Immature natural killer cell (primary cell): ENCODE data around the gene MTRFR. TPM values are rescaled to one million over a fixed set of nuclear protein-coding genes. Genes with fewer than 3 reads are reported as not detected.
"Not testable (repeated sequence)": the region's sequence is repeated elsewhere in the genome, so short reads cannot be mapped to it uniquely, and the experiment has no call there.

Source experiments
- DNase-seq, 3 donors: peaks; one replicate each; pipeline ENCODE4 v3.0.0; 2022; ENCODE audit warnings: mixed read lengths in 1 of 3
- H3K27ac Mint-ChIP-seq, 6 donors: one replicate each; pipeline ENCODE4 v1.8.0; 2020; ENCODE audit warnings: mixed read lengths in 6 of 6, mild to moderate bottlenecking in 5 of 6, inconsistent platforms in 4 of 6, moderate library complexity in 3 of 6
- H3K27me3 Mint-ChIP-seq, 3 donors: one replicate each; pipeline ENCODE4 v1.8.0; 2020 to 2021; ENCODE audit warnings: low read depth in 3 of 3, mild to moderate bottlenecking in 3 of 3, mixed read lengths in 3 of 3, moderate library complexity in 3 of 3, inconsistent platforms in 1 of 3
- H3K36me3 Mint-ChIP-seq, 3 donors: one replicate each; pipeline ENCODE4 v1.8.0; 2020; ENCODE audit warnings: mixed read lengths in 3 of 3, inconsistent platforms in 2 of 3, mild to moderate bottlenecking in 2 of 3
- H3K4me1 Mint-ChIP-seq, 2 donors: one replicate each; pipeline ENCODE4 v1.8.0; 2020; ENCODE audit warnings: inconsistent platforms in 2 of 2, mild to moderate bottlenecking in 2 of 2, mixed read lengths in 2 of 2, moderate library complexity in 1 of 2
- H3K4me3 Mint-ChIP-seq, 5 donors: one replicate each; pipeline ENCODE4 v1.8.0; 2020; ENCODE audit warnings: mild to moderate bottlenecking in 5 of 5, mixed read lengths in 5 of 5, inconsistent platforms in 3 of 5, moderate library complexity in 3 of 5
- H3K9me3 Mint-ChIP-seq, 6 donors: one replicate each; pipeline ENCODE4 v1.8.0; 2020; ENCODE audit warnings: mild to moderate bottlenecking in 6 of 6, mixed read lengths in 6 of 6, inconsistent platforms in 4 of 6, moderate library complexity in 3 of 6
- polyA plus RNA-seq, 3 donors: library from polyadenylated mRNA; unstranded; fragments of 300-500 nt; fragmentation: Illumina TruSeq; gene quantifications; one replicate each; pipeline ENCODE4 v1.2.3, GENCODE V29; 2021

The MTRFR gene
- polyA plus RNA-seq: 10 to 100 TPM; 10.7 to 32.9 (median 16.3) TPM

DNA sequence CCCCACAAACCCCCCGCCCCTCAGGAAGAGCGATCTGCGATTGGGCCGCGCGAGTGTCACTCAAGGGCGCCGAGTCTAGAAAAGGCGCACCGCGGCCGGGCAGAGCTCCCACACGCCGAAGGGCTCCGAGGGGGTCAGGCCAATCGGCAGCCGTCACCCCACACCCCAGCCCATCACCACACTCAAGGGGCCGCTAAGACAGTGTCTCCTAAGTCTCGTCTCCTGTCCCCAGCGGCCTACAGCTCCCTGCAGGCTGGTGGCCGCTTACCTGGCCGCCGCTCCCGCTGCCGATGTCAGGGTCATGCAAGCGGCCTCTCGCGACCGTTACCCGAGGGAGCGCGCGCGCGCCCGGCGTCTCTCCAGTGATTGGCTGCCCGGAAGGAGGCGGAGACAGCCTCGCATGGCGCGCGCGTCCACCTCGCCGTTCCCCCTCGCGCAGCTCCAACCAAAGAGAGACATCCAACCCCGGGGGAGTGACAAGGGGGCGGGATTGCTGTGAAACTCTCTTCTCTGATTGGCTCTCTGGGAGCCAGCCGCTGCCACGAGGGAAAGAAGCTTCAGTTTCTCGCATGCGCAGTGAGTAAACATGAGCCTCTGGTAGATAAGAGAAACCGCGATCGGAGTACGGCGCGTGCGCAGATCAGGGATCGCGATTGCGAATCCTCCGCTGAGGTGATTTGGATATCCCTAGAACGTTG lies at the start of gene MTRFR, which contains the start of gene MPHOSPH9:
MTRFR (plus strand) TSS at position 630 of the 698 bp plus-strand sequence. CDS start 20,239 bp downstream, outside the sequence.
MPHOSPH9 (minus strand) TSS at position 335 of the 698 bp plus-strand sequence. CDS start 2,777 bp downstream, outside the sequence.
- H3K27me3 Mint-ChIP-seq: peaks cover 8 to 14% (median 13%) of the 10 kb centered on the region in 3 donors
- peaks cover 70 to 85% of the 10 kb centered on the region in 2 donors for H3K4me1 Mint-ChIP-seq
- peak within 1 kb of the TSS; percentile 91 to 98 (median 96) for H3K27ac Mint-ChIP-seq

DNA sequence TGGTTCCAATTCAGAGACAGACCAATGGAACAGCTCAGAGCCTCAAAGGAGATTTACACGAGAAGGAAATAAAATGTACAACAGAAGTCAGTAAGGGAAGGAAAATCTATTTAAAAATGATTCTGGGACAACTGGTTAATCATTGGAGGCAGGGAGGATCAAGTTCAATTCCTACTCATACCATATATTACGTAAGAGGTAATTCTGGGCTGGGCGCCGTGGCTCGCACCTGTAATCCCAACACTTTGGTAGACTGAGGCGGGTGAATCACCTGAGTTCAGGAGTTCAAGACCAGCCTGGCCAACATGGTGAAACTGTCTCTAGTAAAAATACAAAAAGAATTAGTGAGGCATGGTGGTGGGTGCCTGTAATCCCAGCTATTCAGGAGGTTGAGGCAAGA lies 45.6 kb upstream of the MTRFR start:
- no peak for DNase-seq
- peak overlapping the region in 1 of 6 donors; percentile 4 for H3K27ac Mint-ChIP-seq
- H3K4me1 Mint-ChIP-seq: no peaks in the 10 kb centered on the region
- H3K36me3 Mint-ChIP-seq: peaks cover 4 to 32% (median 24%) of the 10 kb centered on the region in 3 donors
- H3K9me3 Mint-ChIP-seq: no peaks in the 10 kb centered on the region
- peaks cover 0 to 2% (median 0%) of the 10 kb centered on the region in 3 donors for H3K27me3 Mint-ChIP-seq
- H3K4me3 Mint-ChIP-seq: no peak overlapping the region

More for the DNA sequence above, at the start of gene MTRFR, which contains the start of gene MPHOSPH9:
- H3K4me3 Mint-ChIP-seq: peak within 1 kb of the TSS; percentile 98 to 100 (median 99)
- no peaks in the 10 kb centered on the region for H3K36me3 Mint-ChIP-seq
- peak; percentile 100 for DNase-seq
- H3K9me3 Mint-ChIP-seq: no peaks in the 10 kb centered on the region

DNA sequence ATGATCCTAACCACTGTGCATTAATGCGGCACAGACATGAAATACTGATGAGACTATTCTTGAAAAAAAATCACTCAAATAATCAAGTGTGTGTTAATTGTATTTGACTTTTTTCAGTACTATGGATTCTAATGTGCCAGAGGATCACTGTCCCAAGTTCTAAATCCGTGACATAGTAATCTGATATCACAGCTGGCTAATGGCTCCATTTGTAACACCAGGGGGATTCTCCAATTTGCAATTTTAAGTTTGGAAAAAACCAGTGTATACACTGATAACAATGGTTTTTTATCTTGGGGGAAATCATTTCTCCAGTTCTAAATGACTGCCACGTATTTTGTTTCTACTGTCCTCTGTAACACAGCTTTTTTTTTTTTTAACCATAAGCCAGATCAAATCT lies 33.3 kb upstream of the MTRFR start:
- Mint-ChIP-seq H3K27me3 (no peaks in the 10 kb centered on the region), H3K4me3 (no peak overlapping the region), H3K27ac (peak overlapping the region in 2 of 6 donors; percentile 24 to 34), H3K36me3 (peaks cover 13 to 43% (median 18%) of the 10 kb centered on the region in 3 donors), H3K4me1 (no peaks in the 10 kb centered on the region), H3K9me3 (no peaks in the 10 kb centered on the region)
- DNase-seq: no peak

DNA sequence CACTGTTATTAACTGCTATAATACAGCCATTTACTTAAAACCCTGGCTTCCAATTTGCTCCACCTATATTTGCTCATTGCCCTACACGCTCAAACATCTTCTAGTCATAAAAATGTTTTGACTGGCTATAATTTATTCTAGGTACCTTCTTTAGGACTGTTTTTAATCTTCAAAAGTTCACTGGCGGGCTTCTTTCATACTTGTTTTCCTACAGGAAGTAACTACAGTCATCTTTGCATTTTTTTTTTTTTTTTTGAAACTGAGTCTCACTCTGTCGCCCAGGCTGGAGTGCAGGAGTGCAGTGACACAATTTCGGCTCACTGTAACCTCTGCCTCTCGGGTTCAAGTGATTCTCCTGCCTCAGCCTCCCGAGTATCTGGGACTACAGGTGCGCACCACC lies 32.8 kb upstream of the MTRFR start:
- Mint-ChIP-seq H3K4me3 (no peak overlapping the region), H3K4me1 (no peaks in the 10 kb centered on the region), H3K36me3 (peaks cover 12 to 43% (median 18%) of the 10 kb centered on the region in 3 donors), H3K9me3 (no peaks in the 10 kb centered on the region), H3K27ac (peak overlapping the region in 2 of 6 donors; percentile 54 to 59), H3K27me3 (no peaks in the 10 kb centered on the region)
- DNase-seq: no peak

DNA sequence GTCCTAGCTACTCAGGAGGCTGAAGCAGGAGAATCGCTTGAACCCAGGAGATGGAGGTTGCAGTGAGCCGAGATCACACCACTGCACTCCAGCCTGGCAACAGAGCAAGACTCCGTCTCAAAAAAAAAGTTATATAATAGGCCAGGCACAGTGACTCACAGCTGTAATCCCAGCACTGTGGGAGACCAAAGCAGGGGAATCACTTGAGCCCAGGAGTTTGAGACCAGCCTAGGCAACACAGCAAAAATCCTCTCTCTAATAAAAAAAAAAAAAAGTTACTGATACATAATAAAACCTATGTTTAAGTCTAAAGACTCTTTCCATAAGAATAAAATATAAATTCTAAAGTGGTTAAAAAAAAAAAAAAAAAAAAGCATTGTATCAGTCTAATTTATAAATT lies 26.4 kb upstream of the MTRFR start:
- not testable (repeated sequence) for H3K4me1 Mint-ChIP-seq, H3K27me3 Mint-ChIP-seq, H3K27ac Mint-ChIP-seq, H3K4me3 Mint-ChIP-seq, DNase-seq, H3K9me3 Mint-ChIP-seq
- H3K36me3 Mint-ChIP-seq: peaks cover 15 to 45% (median 19%) of the 10 kb centered on the region in 3 donors

DNA sequence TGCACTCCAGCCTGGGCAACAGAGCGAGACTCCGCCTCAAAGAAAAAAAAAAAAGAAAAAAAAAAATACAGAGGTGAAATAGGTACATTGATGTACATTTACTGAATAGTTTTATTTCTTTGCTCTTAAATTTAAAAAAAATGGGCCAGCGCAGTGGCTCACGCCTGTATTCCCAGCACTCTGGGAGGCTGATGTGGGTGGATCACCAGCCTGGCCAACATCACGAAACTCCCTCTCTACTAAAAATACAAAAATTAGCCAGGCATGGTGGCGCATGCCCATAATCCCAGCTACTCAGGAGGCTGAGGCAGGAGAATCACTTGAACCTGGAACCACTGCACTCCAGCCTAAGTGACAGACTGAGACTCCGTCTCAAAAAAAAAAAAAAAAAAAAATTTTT lies 25.4 kb upstream of the MTRFR start:
- H3K27me3 Mint-ChIP-seq, H3K9me3 Mint-ChIP-seq, H3K4me3 Mint-ChIP-seq, H3K27ac Mint-ChIP-seq, H3K4me1 Mint-ChIP-seq, DNase-seq: not testable (repeated sequence)
- peaks cover 20 to 44% (median 20%) of the 10 kb centered on the region in 3 donors for H3K36me3 Mint-ChIP-seq

DNA sequence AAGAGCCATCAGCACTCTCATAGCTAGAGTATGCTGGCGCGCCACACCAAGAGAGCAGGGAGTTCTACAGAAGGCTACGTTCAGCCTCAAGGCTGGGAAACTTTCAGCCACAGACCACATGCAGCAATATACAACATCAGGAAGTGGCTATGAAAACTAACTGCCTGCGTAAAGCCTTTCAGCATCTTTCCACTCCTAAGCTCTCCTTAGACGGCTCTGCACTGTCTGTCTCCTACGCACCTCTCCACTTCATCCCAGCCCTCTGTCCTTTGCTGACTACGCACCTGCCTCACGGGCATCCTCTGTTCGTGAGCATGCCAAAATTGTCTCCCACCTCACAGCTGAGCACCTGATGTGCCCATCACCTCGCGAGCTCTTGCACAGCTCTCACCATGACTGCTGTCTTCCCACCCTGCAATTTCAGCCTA lies 10.0 kb upstream of the MTRFR start:
- peak; percentile 58 to 66 (median 64) for DNase-seq
- no peaks in the 10 kb centered on the region for H3K9me3 Mint-ChIP-seq
- peaks cover 0 to 3% (median 0%) of the 10 kb centered on the region in 3 donors for H3K27me3 Mint-ChIP-seq
- H3K4me3 Mint-ChIP-seq: peak overlapping the region; percentile 83 to 92 (median 89)
- peak overlapping the region; percentile 92 to 99 (median 96) for H3K27ac Mint-ChIP-seq
- peaks cover 6 to 17% (median 9%) of the 10 kb centered on the region in 3 donors for H3K36me3 Mint-ChIP-seq
- H3K4me1 Mint-ChIP-seq: peaks cover 22 to 32% of the 10 kb centered on the region in 2 donors

DNA sequence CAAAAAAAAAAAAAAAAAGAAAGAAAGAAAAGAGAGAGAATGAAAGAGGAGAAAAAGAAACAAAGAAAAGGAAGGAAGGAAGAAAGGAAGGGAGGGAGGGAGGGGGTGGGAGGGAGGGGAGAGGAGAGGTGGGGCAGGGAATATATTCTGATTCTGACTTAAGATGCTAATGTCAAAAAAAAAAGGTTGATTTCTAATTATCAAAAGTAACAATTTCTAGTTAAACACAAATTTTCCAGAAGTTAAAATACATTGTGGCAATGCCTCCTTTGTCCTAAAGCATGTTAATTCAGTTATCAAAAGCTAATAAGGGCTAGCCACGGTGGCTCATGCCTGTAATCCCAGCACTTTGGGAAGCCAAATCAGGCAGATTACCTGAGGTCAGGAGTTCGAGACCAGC lies 7.8 kb upstream of the MTRFR start:
- H3K9me3 Mint-ChIP-seq: no peaks in the 10 kb centered on the region
- peak overlapping the region in 2 of 6 donors; percentile 37 to 56 for H3K27ac Mint-ChIP-seq
- peaks cover 6 to 9% (median 9%) of the 10 kb centered on the region in 3 donors for H3K36me3 Mint-ChIP-seq
- no peak for DNase-seq
- H3K4me1 Mint-ChIP-seq: peaks cover 43 to 54% of the 10 kb centered on the region in 2 donors
- peaks cover 0 to 2% (median 0%) of the 10 kb centered on the region in 3 donors for H3K27me3 Mint-ChIP-seq
- no peak overlapping the region for H3K4me3 Mint-ChIP-seq

DNA sequence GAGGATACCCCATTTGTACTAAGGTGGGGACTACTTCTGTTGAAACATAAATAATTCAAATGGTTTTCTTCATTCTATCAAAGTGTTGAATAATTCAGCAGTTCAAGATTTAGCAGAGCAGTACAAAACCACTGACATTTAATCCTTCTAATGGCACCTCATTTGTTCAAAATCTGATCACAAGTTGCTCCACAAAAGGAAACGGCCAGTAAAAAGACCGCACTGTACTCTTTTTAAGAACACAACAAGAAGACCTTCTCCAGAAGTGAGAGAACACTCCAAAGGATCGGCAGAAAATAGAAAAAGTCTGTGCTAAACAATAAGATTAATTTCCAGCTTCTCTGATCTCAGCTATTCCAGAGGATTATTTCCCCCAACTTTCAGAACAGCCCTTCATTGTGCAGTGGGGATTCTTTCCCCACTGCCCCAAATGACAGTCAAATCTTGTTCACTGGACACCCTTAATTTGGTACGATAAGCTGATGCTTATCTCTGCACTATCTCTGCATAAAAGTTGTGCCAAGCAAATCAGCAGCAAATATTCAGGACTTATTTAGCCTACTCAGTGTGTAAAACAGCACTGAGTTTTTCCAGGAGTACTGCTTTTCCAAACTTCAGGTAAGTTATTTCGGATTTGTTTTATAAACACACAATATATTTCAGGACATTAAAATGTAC lies 5.5 kb upstream of the MTRFR start:
- Mint-ChIP-seq H3K36me3 (no peaks in the 10 kb centered on the region), H3K27ac (peak overlapping the region; percentile 32 to 83 (median 82)), H3K4me1 (peaks cover 57 to 69% of the 10 kb centered on the region in 2 donors), H3K4me3 (peak overlapping the region; percentile 7 to 77 (median 45)), H3K27me3 (peaks cover 1 to 6% (median 5%) of the 10 kb centered on the region in 3 donors), H3K9me3 (no peaks in the 10 kb centered on the region)
- no peak for DNase-seq

DNA sequence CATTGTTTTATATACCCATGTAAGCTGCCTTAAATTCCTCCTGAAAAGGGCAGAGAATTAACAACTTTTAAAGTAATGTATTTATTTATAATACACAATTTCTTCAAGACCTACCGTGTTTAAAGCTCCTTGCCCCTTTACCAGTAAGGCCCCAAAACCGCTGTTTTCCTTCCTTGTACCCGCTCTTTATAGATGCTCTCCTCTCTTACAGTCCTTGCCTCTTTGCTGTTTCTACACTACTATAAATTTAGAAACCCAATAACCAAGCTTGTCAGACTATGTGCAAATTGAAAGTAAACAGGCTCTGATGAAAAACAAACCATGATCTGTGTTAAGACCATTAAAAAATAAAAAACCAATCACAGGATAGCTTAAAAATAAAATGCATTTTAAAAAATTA lies 4.2 kb upstream of the MTRFR start:
- H3K36me3 Mint-ChIP-seq: no peaks in the 10 kb centered on the region
- peaks cover 62 to 70% of the 10 kb centered on the region in 2 donors for H3K4me1 Mint-ChIP-seq
- H3K27ac Mint-ChIP-seq: peak overlapping the region; percentile 76 to 92 (median 90)
- H3K27me3 Mint-ChIP-seq: peaks cover 8 to 15% (median 14%) of the 10 kb centered on the region in 3 donors
- H3K4me3 Mint-ChIP-seq: peak overlapping the region; percentile 74 to 82 (median 77)
- no peaks in the 10 kb centered on the region for H3K9me3 Mint-ChIP-seq
- no peak for DNase-seq

DNA sequence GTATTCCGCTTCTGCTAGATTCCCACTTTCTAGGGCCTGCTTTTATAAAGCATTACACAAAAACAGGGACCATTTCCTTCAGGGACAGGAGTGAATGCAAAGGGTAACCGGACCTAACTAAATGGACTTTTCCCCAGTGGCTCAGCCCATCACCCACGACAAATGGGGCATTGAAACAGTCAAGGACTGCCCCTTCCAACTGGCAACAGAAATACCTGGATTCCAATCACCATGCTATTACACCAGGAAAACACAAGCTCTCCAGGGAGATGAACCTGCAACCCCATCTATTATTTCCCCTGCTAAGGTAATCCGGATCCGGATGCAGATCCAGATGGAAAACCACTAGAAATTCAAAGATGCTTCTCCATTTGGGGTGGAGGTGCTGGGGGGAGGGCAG lies 1.3 kb upstream of the MTRFR start:
- no peaks in the 10 kb centered on the region for H3K9me3 Mint-ChIP-seq
- peaks cover 8 to 14% (median 13%) of the 10 kb centered on the region in 3 donors for H3K27me3 Mint-ChIP-seq
- no peak for DNase-seq
- H3K27ac Mint-ChIP-seq: peak overlapping the region; percentile 91 to 98 (median 96)
- H3K4me3 Mint-ChIP-seq: peak overlapping the region; percentile 98 to 100 (median 99)
- H3K36me3 Mint-ChIP-seq: no peaks in the 10 kb centered on the region
- peaks cover 67 to 86% of the 10 kb centered on the region in 2 donors for H3K4me1 Mint-ChIP-seq

DNA sequence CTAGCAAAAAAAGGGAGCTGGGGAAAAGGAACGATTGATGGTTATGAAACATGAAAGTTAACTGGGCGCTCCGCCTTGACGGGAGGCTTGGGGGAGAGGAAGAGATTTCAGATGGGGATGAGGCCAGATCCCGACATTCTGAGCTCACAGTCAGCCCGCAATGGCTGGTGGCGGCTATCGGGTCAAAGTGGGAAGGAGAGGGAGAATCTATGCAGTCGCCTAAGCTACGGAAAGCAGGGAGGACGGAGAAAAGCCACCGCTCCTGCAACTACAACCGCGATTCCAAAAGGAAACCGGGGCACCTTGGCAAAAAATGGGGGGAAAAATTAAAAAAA lies 797 bp upstream of the MTRFR start:
- H3K9me3 Mint-ChIP-seq: no peaks in the 10 kb centered on the region
- DNase-seq: no peak
- H3K36me3 Mint-ChIP-seq: no peaks in the 10 kb centered on the region
- H3K27me3 Mint-ChIP-seq: peaks cover 8 to 14% (median 13%) of the 10 kb centered on the region in 3 donors
- H3K27ac Mint-ChIP-seq: peak overlapping the region; percentile 91 to 98 (median 96)
- peaks cover 70 to 85% of the 10 kb centered on the region in 2 donors for H3K4me1 Mint-ChIP-seq
- peak overlapping the region; percentile 98 to 100 (median 99) for H3K4me3 Mint-ChIP-seq

DNA sequence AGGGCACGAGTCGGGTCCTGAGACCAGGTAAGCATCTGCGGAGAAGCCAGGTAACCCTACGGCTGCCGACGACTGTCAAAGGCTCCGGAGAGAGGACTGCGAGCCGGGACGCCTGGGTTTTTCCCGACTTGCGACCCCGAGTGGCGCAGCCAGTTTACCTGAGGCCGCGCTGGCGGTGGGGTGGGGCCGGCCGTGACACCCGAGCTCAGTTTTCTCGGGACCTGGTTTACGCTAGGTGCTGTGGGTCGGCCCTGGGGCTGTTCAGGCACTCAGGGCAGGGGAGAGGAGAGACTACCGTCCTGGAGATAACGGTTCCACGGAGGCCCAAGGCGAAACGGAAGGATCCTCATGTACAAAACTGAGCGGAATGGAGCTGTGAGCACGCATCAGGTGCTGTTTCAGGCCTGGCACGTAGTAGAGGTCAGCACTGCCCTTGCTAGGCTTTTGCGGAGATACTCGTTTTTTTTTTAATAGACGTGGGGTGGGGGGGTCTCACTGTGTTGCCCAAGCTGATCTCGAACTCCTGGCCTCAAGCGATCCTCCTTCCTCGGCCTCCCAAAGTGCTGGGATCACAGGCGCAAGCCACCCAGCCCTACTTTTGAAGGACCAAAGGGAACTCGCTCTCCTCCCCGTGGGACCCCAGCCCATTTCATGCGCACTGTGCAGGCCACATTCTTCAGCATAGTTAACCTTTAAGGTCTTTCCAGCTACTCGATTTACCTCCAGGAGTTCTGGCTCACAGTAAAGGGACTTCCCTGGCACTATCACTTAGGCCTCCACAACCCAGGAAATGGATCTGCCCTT lies 471 bp downstream of the MTRFR start:
- peaks cover 8 to 14% (median 13%) of the 10 kb centered on the region in 3 donors for H3K27me3 Mint-ChIP-seq
- DNase-seq: no peak
- peak overlapping the region; percentile 91 to 98 (median 96) for H3K27ac Mint-ChIP-seq
- H3K4me3 Mint-ChIP-seq: peak overlapping the region; percentile 98 to 100 (median 99)
- H3K9me3 Mint-ChIP-seq: no peaks in the 10 kb centered on the region
- peaks cover 67 to 85% of the 10 kb centered on the region in 2 donors for H3K4me1 Mint-ChIP-seq
- H3K36me3 Mint-ChIP-seq: no peaks in the 10 kb centered on the region
